H9 (cell line): ENCODE measurements around the gene LMTK2. TPM values are rescaled to one million over a fixed set of nuclear protein-coding genes. Genes with fewer than 3 reads are reported as not detected.

Experiments used
- DNase-seq: peaks from one replicate; pipeline ENCODE4 v3.0.0-alpha.2; 2017
- H2AFZ ChIP-seq: one replicate; pipeline ENCODE4 v1.6.1; 2013; ENCODE audit warnings: mild to moderate bottlenecking, low read length, control low read depth, moderate library complexity
- H2AK5ac ChIP-seq: 2 replicates; pipeline ENCODE4 v1.6.1; 2013; ENCODE audit warnings: low read length, control low read depth, mixed read lengths; ENCODE audit not compliant: insufficient read length
- H2BK120ac ChIP-seq: one replicate; pipeline ENCODE4 v1.6.1; 2013; ENCODE audit warnings: low read depth, mild to moderate bottlenecking, low read length, control low read depth, inconsistent platforms; ENCODE audit not compliant: poor library complexity, severe bottlenecking
- H2BK12ac ChIP-seq: 2 replicates; pipeline ENCODE4 v1.6.1; 2013; ENCODE audit warnings: low read length, control low read depth, mixed read lengths, low read depth; ENCODE audit not compliant: insufficient read length
- H2BK15ac ChIP-seq: 2 replicates; pipeline ENCODE4 v1.6.1; 2013; ENCODE audit warnings: low read depth, low read length, control low read depth
- H2BK20ac ChIP-seq: one replicate; pipeline ENCODE4 v1.6.1; 2013; ENCODE audit warnings: low read depth, mild to moderate bottlenecking, low read length, control low read depth, inconsistent platforms; ENCODE audit not compliant: poor library complexity, severe bottlenecking
- H2BK5ac ChIP-seq: 2 replicates; pipeline ENCODE4 v1.6.1; 2013; ENCODE audit warnings: low read length, control low read depth, mixed read lengths; ENCODE audit not compliant: insufficient read length
- H3K14ac ChIP-seq: 2 replicates; pipeline ENCODE4 v1.6.1; 2013; ENCODE audit warnings: low read length, control low read depth; ENCODE audit not compliant: insufficient read depth
- H3K18ac ChIP-seq: 2 replicates; pipeline ENCODE4 v1.6.1; 2013; ENCODE audit warnings: low read depth, mild to moderate bottlenecking, mixed read lengths, low read length, control low read depth; ENCODE audit not compliant: insufficient read length
- H3K23ac ChIP-seq: 2 replicates; pipeline ENCODE4 v1.6.1; 2013; ENCODE audit warnings: low read length, control low read depth, mixed read lengths, low read depth; ENCODE audit not compliant: insufficient read length
- H3K23me2 ChIP-seq: 2 replicates; pipeline ENCODE4 v1.6.1; 2013; ENCODE audit warnings: low read depth, mild to moderate bottlenecking, mixed read lengths, low read length, control low read depth; ENCODE audit not compliant: insufficient read length, poor library complexity, severe bottlenecking
- H3K27ac ChIP-seq: 2 replicates; pipeline ENCODE4 v1.5.1; 2013; ENCODE audit warnings: low read length, control low read depth, mixed read lengths, low read depth; ENCODE audit not compliant: insufficient read length
- H3K27me3 ChIP-seq: 2 replicates; pipeline ENCODE4 v1.6.1; 2013; ENCODE audit warnings: low read length, control low read depth, inconsistent platforms; ENCODE audit not compliant: insufficient read depth
- H3K4ac ChIP-seq: 2 replicates; pipeline ENCODE4 v1.6.1; 2013; ENCODE audit warnings: low read depth, mild to moderate bottlenecking, control low read depth, inconsistent platforms, low read length, moderate library complexity
- H3K4me1 ChIP-seq: 2 replicates; pipeline ENCODE4 v1.6.1; 2013; ENCODE audit warnings: low read length, control low read depth, inconsistent platforms; ENCODE audit not compliant: insufficient read depth
- H3K4me2 ChIP-seq: 2 replicates; pipeline ENCODE4 v1.6.1; 2013; ENCODE audit warnings: low read length, control low read depth, mixed read lengths; ENCODE audit not compliant: insufficient read length, insufficient read depth
- H3K56ac ChIP-seq: 2 replicates; pipeline ENCODE4 v1.6.1; 2013; ENCODE audit warnings: low read depth, mild to moderate bottlenecking, mixed read lengths, low read length, control low read depth; ENCODE audit not compliant: insufficient read length
- H3K79me1 ChIP-seq: 2 replicates; pipeline ENCODE4 v1.6.1; 2013; ENCODE audit warnings: low read depth, mild to moderate bottlenecking, moderate library complexity, low read length, control low read depth, inconsistent platforms; ENCODE audit not compliant: insufficient read depth, poor library complexity, severe bottlenecking
- H3K79me2 ChIP-seq: 2 replicates; pipeline ENCODE4 v1.6.1; 2013; ENCODE audit warnings: low read length, control low read depth, inconsistent platforms; ENCODE audit not compliant: insufficient read depth
- H3K9ac ChIP-seq: 2 replicates; pipeline ENCODE4 v1.6.1; 2013; ENCODE audit warnings: low read length, control low read depth, mixed read lengths; ENCODE audit not compliant: insufficient read length; ENCODE audit errors: extremely low read depth
- H3K9me3 ChIP-seq: one replicate; pipeline ENCODE4 v1.6.1; 2013; ENCODE audit warnings: low read depth, low read length, inconsistent platforms; ENCODE audit not compliant: control insufficient read depth
- H3T11ph ChIP-seq: one replicate; pipeline ENCODE4 v1.6.1; 2013; ENCODE audit warnings: mild to moderate bottlenecking, low read length, control low read depth, inconsistent platforms
- H4K20me1 ChIP-seq: one replicate; pipeline ENCODE4 v1.6.1; 2013; ENCODE audit not compliant: control insufficient read depth, insufficient read length, insufficient read depth
- H4K5ac ChIP-seq: 2 replicates; pipeline ENCODE4 v1.6.1; 2013; ENCODE audit warnings: low read depth, mild to moderate bottlenecking, mixed read lengths, low read length, control low read depth; ENCODE audit not compliant: insufficient read length
- H4K8ac ChIP-seq: replicated peaks from 2 replicates; pipeline ENCODE4 v1.6.1; 2013; ENCODE audit warnings: low read length, control low read depth, mixed read lengths, low read depth; ENCODE audit not compliant: insufficient read length
- H4K91ac ChIP-seq: 2 replicates; pipeline ENCODE4 v1.6.1; 2013; ENCODE audit warnings: low read depth, mild to moderate bottlenecking, moderate library complexity, mixed read lengths, low read length, control low read depth; ENCODE audit not compliant: insufficient read length
- H3K27ac Mint-ChIP-seq, 3 experiments: 2 replicates in 2 of 3; 3 replicates in 1 of 3; pipeline ENCODE4 v1.8.0; 2020 to 2021; ENCODE audit warnings: mixed read lengths in 3 of 3, mild to moderate bottlenecking in 1 of 3, moderate library complexity in 1 of 3
- H3K27me3 Mint-ChIP-seq: 2 replicates; pipeline ENCODE4 v1.8.0; 2021; ENCODE audit warnings: low read depth, mild to moderate bottlenecking, moderate library complexity, mixed read lengths
- H3K36me3 Mint-ChIP-seq, 3 experiments: 2 replicates in 2 of 3; 3 replicates in 1 of 3; pipeline ENCODE4 v1.8.0; 2020 to 2021; ENCODE audit warnings: low read depth in 3 of 3, mixed read lengths in 3 of 3; ENCODE audit not compliant: insufficient read depth in 1 of 3
- H3K4me1 Mint-ChIP-seq, 2 experiments: 2 replicates each; pipeline ENCODE4 v1.8.0; 2020; ENCODE audit warnings: mixed read lengths in 2 of 2
- H3K4me3 Mint-ChIP-seq, 2 experiments: 2 replicates in 1 of 2; 3 replicates in 1 of 2; pipeline ENCODE4 v1.8.0; 2020 to 2021; ENCODE audit warnings: mild to moderate bottlenecking in 2 of 2, mixed read lengths in 2 of 2, moderate library complexity in 1 of 2
- H3K9me3 Mint-ChIP-seq, 2 experiments: 2 replicates in 1 of 2; 3 replicates in 1 of 2; pipeline ENCODE4 v1.8.0; 2020; ENCODE audit warnings: mild to moderate bottlenecking in 2 of 2, mixed read lengths in 2 of 2, moderate library complexity in 1 of 2
- CTCF ChIP-seq: fragments of 200-600 bp; sonication (generic); conservative IDR thresholded peaks from 3 replicates; pipeline ENCODE4 v1.8.0; 2021; ENCODE audit warnings: antibody characterized with exemption, mild to moderate bottlenecking
- WGBS: extraction: QIAGEN DNeasy Blood & Tissue Kit; methylation state at CpG from one replicate; pipeline ENCODE4 v1.1.7; 2013; ENCODE audit warnings: missing lambda C conversion rate, low lambda C conversion rate, mixed read lengths; ENCODE audit not compliant: insufficient read length; ENCODE audit errors: extremely low coverage; 5-methylcytosine and 5-hydroxymethylcytosine counted together
- total RNA-seq: library from RNA; stranded (reverse); gene quantifications from 2 replicates; pipeline ENCODE4 v1.2.1, GENCODE V29; 2021

The LMTK2 gene
- total RNA-seq, 1 experiment from 2014 or later = 24.9 TPM

DNA sequence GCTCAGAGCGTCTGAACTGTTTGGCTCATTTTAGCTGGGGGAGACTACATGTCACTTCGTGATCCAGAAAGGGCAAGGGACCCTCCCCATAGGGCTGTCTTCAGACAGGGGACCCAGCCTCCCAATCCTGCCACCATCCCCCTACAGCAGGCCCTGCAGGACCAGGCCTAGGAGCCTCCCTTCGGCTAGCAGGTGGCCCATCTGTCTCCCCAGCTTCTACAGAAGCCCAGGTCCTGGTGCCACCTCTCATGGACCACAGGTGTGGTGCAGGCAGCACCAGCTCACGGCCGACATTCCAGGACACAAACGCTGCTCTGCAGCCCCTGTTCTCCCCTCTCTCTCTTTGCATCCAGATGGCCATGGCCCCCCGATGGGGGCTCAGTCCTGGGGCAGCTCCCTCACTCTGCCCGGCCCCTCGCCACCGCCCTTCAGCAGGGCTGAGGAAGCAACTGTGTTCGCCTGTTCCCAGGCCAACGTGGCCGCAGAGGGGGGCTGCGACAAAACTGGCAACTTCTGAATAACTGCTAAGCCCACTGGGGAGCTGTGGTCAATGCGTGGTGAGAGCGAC, 135.1 kb downstream of the LMTK2 start:
- no peak; the same call in 2 of the 3 replicates for TF ChIP-seq CTCF
- Histone ChIP-seq H3K79me1 (no peaks in the 10 kb centered on the region), H3K56ac (no peak overlapping the region), H3K4ac (no peak overlapping the region), H3T11ph (no peak overlapping the region), H3K18ac (no peak overlapping the region), H4K8ac (no peak overlapping the region), H3K27ac (no peak overlapping the region), H2AK5ac (no peak overlapping the region), H2BK12ac (no peak overlapping the region), H3K23ac (no peak overlapping the region), H2BK5ac (no peak overlapping the region), H3K79me2 (no peaks in the 10 kb centered on the region), H2AFZ (no peak overlapping the region), H3K14ac (no peak overlapping the region), H2BK20ac (no peak overlapping the region), H4K91ac (no peak overlapping the region), H3K9ac (no peak overlapping the region), H3K9me3 (no peaks in the 10 kb centered on the region), H2BK15ac (no peak overlapping the region), H3K4me2 (no peak overlapping the region), H2BK120ac (no peak overlapping the region), H3K4me1 (no peaks in the 10 kb centered on the region), H4K20me1 (no peaks in the 10 kb centered on the region), H4K5ac (no peak overlapping the region), H3K27me3 (no peaks in the 10 kb centered on the region), H3K23me2 (no peaks in the 10 kb centered on the region)
- Mint-ChIP-seq H3K4me1 (peaks cover 0 to 13% of the 10 kb centered on the region in 2 experiments; a peak in 3 of 4 replicates), H3K9me3 (no peaks in the 10 kb centered on the region), H3K4me3 (no peak overlapping the region), H3K27ac (peak overlapping the region in 2 of 3 experiments; percentile 61 to 92; a peak in 2 of 7 replicates), H3K27me3 (no peaks in the 10 kb centered on the region), H3K36me3 (peaks cover 0 to 3% (median 2%) of the 10 kb centered on the region in 3 experiments; a peak in 1 of 7 replicates)
- no peak for DNase-seq
- WGBS = no CpG with 5 or more reads among the region's 16 CpGs
